WTC11 (cell line): Measurements from ENCODE around the gene ALX4. TPM values are rescaled to one million over a fixed set of nuclear protein-coding genes. Genes with fewer than 3 reads are reported as not detected.

Experiments
- ATAC-seq: fragments of 200-7000 bp; cut with Tn5 transposase; 2 replicates; pipeline ENCODE4 v1.10.0; 2021; ENCODE audit warnings: mild to moderate bottlenecking, moderate library complexity
- CTCF ChIA-PET: fragments of 300-600 bp; sonication (Branson Sonifier 250); formaldehyde crosslinking; loops from one replicate; lab custom pipeline; 2021; ENCODE audit warnings: antibody characterized with exemption; lab: Charles Lee
- POLR2A ChIA-PET: fragments of 350-600 bp; sonication (Branson Sonifier 250); formaldehyde crosslinking; loops from one replicate; lab custom pipeline; 2021; ENCODE audit warnings: antibody characterized with exemption; lab: Charles Lee
- DNase-seq: peaks from one replicate; pipeline ENCODE4 v3.0.0; 2021; ENCODE audit warnings: low spot score
- H3K27ac Mint-ChIP-seq: 2 replicates; pipeline ENCODE4 v1.8.0; 2021; ENCODE audit warnings: mixed read lengths
- H3K27me3 Mint-ChIP-seq: 2 replicates; pipeline ENCODE4 v1.8.0; 2021; ENCODE audit warnings: low read depth, mild to moderate bottlenecking, moderate library complexity, mixed read lengths
- H3K36me3 Mint-ChIP-seq: 2 replicates; pipeline ENCODE4 v1.8.0; 2021; ENCODE audit warnings: mixed read lengths
- H3K4me1 Mint-ChIP-seq: 2 replicates; pipeline ENCODE4 v1.8.0; 2022; ENCODE audit warnings: mixed read lengths
- H3K4me3 Mint-ChIP-seq: 2 replicates; pipeline ENCODE4 v1.8.0; 2021; ENCODE audit warnings: mild to moderate bottlenecking, moderate library complexity, mixed read lengths
- H3K9me3 Mint-ChIP-seq: 2 replicates; pipeline ENCODE4 v1.8.0; 2021; ENCODE audit warnings: mixed read lengths
- AR ChIP-seq: fragments of 250-450 bp; sonication (Bioruptor Pico); IDR thresholded peaks from 2 replicates; pipeline ENCODE4 v1.9.0; 2021; ENCODE audit warnings: mild to moderate bottlenecking
- ATF1 ChIP-seq: sonication (generic); formaldehyde crosslinking; IDR thresholded peaks from 2 replicates; pipeline ENCODE4 v1.8.1; 2023; ENCODE audit warnings: mild to moderate bottlenecking, moderate library complexity, missing genetic modification reagents
- ATF6 ChIP-seq: sonication (generic); formaldehyde crosslinking; IDR thresholded peaks from 2 replicates; pipeline ENCODE4 v1.8.1; 2023; ENCODE audit warnings: mild to moderate bottlenecking, missing genetic modification reagents
- CBFB ChIP-seq: sonication (generic); formaldehyde crosslinking; IDR thresholded peaks from 2 replicates; pipeline ENCODE4 v1.8.1; 2022; ENCODE audit warnings: mild to moderate bottlenecking, low read depth, missing genetic modification reagents
- CDX4 ChIP-seq: fragments of 250-450 bp; sonication (Bioruptor Pico); IDR thresholded peaks from 2 replicates; pipeline ENCODE4 v1.9.0; 2021; ENCODE audit warnings: moderate library complexity, mild to moderate bottlenecking, inconsistent platforms, borderline replicate concordance
- CREB1 ChIP-seq: sonication (generic); formaldehyde crosslinking; IDR thresholded peaks from 2 replicates; pipeline ENCODE4 v1.8.0; 2023; ENCODE audit warnings: mild to moderate bottlenecking, missing genetic modification reagents
- FOXJ3 ChIP-seq: sonication (generic); formaldehyde crosslinking; IDR thresholded peaks from 2 replicates; pipeline ENCODE4 v1.9.0; 2021; ENCODE audit warnings: missing genetic modification reagents, mild to moderate bottlenecking, borderline replicate concordance
- GABPB1 ChIP-seq: sonication (generic); formaldehyde crosslinking; IDR thresholded peaks from 2 replicates; pipeline ENCODE4 v1.8.1; 2023; ENCODE audit warnings: mild to moderate bottlenecking, missing genetic modification reagents
- GTF2I ChIP-seq: fragments of 250-450 bp; sonication (Bioruptor Pico); conservative IDR thresholded peaks from 2 replicates; pipeline ENCODE4 v1.4.0; 2021; ENCODE audit warnings: mild to moderate bottlenecking
- IRF1 ChIP-seq: sonication (generic); formaldehyde crosslinking; IDR thresholded peaks from 2 replicates; pipeline ENCODE4 v1.8.0; 2023; ENCODE audit warnings: missing genetic modification reagents
- JAZF1 ChIP-seq: fragments of 250-450 bp; sonication (Bioruptor Pico); IDR thresholded peaks from 2 replicates; pipeline ENCODE4 v1.9.0; 2021; ENCODE audit warnings: moderate library complexity, mild to moderate bottlenecking, inconsistent platforms
- JUN ChIP-seq: sonication (generic); formaldehyde crosslinking; IDR thresholded peaks from 2 replicates; pipeline ENCODE4 v1.8.0; 2023; ENCODE audit warnings: mild to moderate bottlenecking, missing genetic modification reagents
- NFE2L1 ChIP-seq: sonication (generic); formaldehyde crosslinking; IDR thresholded peaks from 2 replicates; pipeline ENCODE4 v1.8.1; 2023; ENCODE audit warnings: missing genetic modification reagents
- NFYB ChIP-seq: sonication (generic); formaldehyde crosslinking; conservative IDR thresholded peaks from 2 replicates; pipeline ENCODE4 v1.8.0; 2022; ENCODE audit warnings: low read depth, missing genetic modification reagents
- ZNF232 ChIP-seq: sonication (generic); formaldehyde crosslinking; IDR thresholded peaks from 2 replicates; pipeline ENCODE4 v1.8.0; 2022; ENCODE audit warnings: mild to moderate bottlenecking, missing genetic modification reagents
- ZNF281 ChIP-seq: sonication (generic); formaldehyde crosslinking; IDR thresholded peaks from 2 replicates; pipeline ENCODE4 v1.8.0; 2023; ENCODE audit warnings: mild to moderate bottlenecking, missing genetic modification reagents
- total RNA-seq: library from RNA; stranded (reverse); gene quantifications from 3 replicates; pipeline ENCODE4 v1.2.3, GENCODE V29; 2021
- TF ChIP-seq, protein P1 (sequence below): sonication (generic); formaldehyde crosslinking; conservative IDR thresholded peaks from 2 replicates; pipeline ENCODE4 v1.8.1; 2022; ENCODE audit warnings: mild to moderate bottlenecking, missing genetic modification reagents
- TF ChIP-seq, protein P2 (sequence below): sonication (generic); formaldehyde crosslinking; IDR thresholded peaks from 2 replicates; pipeline ENCODE4 v1.8.0; 2022; ENCODE audit warnings: missing genetic modification reagents
- TF ChIP-seq, protein P3 (sequence below): fragments of 250-450 bp; sonication (Bioruptor Pico); IDR thresholded peaks from 2 replicates; pipeline ENCODE4 v1.9.0; 2021; ENCODE audit warnings: mild to moderate bottlenecking

Gene ALX4
- total RNA-seq, 1 experiment from 2014 or later = not detected

DNA sequence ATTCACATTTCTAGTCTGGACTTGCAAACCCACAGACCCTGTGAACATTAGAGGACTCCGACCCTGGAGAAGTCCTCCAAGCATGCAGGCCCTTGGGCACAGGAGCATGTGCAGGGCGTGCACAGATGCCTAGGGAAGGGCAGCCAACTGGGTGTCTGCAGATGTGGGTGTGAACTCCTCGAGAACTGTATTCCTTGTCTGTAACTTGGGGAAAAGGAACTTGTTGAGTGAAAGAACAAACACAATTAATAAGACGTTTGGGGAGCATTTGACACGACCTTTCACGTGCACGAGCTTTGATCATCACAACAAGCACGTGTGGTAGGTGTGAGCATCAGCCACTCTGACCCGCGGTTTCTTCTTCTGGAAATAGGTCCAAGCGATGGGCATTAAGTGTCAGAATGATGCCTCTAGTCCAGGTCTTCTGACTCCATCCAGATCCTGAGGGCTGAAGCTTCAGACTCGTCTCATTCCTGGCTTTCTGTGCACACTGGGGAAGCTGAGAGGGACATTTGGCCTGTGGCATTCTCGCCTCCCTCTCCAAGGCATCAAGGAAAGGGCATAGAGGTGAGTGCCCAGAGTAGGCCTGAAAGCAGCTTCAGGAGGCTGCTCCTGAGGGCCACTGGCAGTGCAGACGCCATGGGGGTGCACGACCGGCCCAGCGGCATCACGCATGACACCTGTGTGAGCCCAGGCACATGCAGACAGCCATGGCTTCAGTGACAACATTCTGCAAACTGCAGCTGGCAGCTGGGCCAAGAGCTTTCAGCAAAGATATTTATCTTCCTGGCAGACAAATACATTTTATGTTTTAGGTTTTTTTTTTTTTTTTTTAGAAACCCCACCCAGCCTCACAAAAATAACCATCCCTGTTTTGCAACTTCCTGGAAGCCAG lies 32.5 kb downstream of the ALX4 start (continued):
- TF ChIP-seq ZNF281 (CRISPR knock-in tag) (no peak), CBFB (CRISPR knock-in tag) (no peak), ZNF232 (CRISPR knock-in tag) (no peak)

DNA sequence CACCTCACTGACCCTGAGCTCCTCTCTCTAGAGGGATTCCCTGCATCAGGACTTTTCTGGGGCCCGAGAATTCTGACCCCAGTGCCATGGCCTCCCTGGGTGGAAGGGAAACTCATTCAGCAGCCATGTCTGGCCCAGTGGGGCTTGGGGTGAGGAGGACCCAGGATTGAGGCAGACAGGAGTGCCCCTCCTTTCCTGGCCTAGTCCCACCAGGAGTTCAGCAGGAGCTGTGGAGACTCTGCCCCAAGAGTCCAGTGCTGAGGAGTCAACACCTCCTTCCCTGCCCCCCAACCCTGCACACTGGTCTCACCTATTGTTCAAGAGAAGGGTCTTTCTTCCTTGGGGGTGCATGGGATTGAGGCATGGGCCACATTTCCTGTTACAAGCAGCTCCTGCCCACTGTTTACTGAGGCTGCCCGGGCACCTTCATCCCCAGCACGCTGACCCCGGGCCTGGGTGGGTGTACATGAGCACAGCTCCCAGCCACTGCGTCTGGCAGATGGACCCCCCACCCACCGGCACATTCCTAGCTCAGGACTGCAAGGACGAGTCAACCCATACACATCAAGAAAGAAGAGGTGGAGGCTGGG lies 33.9 kb downstream of the ALX4 start:
- no peak overlapping the region; the same call in 1 of the 2 replicates for H3K27ac Mint-ChIP-seq
- H3K4me1 Mint-ChIP-seq = no peaks in the 10 kb centered on the region
- ChIA-PET POLR2A (no interaction called here), CTCF (no interaction called here)
- DNase-seq (no peak), ATAC-seq (no peak)
- H3K27me3 Mint-ChIP-seq = no peaks in the 10 kb centered on the region
- H3K36me3 Mint-ChIP-seq = no peaks in the 10 kb centered on the region
- 0 out of 2 replicates have a peak, but pooled peaks cover 3% of the 10 kb centered on the region for H3K9me3 Mint-ChIP-seq
- no peak overlapping the region for H3K4me3 Mint-ChIP-seq
- TF ChIP-seq CBFB (CRISPR knock-in tag) (no peak), AR (CRISPR knock-in tag) (no peak), FOXJ3 (no peak), NFE2L1 (CRISPR knock-in tag) (no peak), ATF6 (CRISPR knock-in tag) (no peak), GABPB1 (CRISPR knock-in tag) (no peak), ATF1 (no peak), CDX4 (CRISPR knock-in tag) (no peak), CREB1 (CRISPR knock-in tag) (no peak), GTF2I (CRISPR knock-in tag) (no peak), IRF1 (CRISPR knock-in tag) (no peak), JAZF1 (CRISPR knock-in tag) (no peak), NFYB (CRISPR knock-in tag) (no peak), JUN (CRISPR knock-in tag) (no peak)
- TF ChIP-seq, protein P1, sequence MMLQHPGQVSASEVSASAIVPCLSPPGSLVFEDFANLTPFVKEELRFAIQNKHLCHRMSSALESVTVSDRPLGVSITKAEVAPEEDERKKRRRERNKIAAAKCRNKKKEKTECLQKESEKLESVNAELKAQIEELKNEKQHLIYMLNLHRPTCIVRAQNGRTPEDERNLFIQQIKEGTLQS (CRISPR knock-in tag) = no peak
- TF ChIP-seq, protein P2, sequence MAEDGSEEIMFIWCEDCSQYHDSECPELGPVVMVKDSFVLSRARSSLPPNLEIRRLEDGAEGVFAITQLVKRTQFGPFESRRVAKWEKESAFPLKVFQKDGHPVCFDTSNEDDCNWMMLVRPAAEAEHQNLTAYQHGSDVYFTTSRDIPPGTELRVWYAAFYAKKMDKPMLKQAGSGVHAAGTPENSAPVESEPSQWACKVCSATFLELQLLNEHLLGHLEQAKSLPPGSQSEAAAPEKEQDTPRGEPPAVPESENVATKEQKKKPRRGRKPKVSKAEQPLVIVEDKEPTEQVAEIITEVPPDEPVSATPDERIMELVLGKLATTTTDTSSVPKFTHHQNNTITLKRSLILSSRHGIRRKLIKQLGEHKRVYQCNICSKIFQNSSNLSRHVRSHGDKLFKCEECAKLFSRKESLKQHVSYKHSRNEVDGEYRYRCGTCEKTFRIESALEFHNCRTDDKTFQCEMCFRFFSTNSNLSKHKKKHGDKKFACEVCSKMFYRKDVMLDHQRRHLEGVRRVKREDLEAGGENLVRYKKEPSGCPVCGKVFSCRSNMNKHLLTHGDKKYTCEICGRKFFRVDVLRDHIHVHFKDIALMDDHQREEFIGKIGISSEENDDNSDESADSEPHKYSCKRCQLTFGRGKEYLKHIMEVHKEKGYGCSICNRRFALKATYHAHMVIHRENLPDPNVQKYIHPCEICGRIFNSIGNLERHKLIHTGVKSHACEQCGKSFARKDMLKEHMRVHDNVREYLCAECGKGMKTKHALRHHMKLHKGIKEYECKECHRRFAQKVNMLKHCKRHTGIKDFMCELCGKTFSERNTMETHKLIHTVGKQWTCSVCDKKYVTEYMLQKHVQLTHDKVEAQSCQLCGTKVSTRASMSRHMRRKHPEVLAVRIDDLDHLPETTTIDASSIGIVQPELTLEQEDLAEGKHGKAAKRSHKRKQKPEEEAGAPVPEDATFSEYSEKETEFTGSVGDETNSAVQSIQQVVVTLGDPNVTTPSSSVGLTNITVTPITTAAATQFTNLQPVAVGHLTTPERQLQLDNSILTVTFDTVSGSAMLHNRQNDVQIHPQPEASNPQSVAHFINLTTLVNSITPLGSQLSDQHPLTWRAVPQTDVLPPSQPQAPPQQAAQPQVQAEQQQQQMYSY = no peak
- TF ChIP-seq, protein P3, sequence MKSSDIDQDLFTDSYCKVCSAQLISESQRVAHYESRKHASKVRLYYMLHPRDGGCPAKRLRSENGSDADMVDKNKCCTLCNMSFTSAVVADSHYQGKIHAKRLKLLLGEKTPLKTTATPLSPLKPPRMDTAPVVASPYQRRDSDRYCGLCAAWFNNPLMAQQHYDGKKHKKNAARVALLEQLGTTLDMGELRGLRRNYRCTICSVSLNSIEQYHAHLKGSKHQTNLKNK (CRISPR knock-in tag) = no peak
